Keratinocyte (primary cell): ENCODE data around the gene BICDL2. TPM values are rescaled to one million over a fixed set of nuclear protein-coding genes. Genes with fewer than 3 reads are reported as not detected.

Experiments
- DNase-seq: peaks from one replicate; pipeline ENCODE4 v3.0.0-alpha.2; 2011; ENCODE audit warnings: low read depth, missing footprints, low spot score
- FAIRE-seq: peaks from 2 replicates; lab custom pipeline; 2011; peaks lifted over from hg19 to GRCh38; lab: Jason Lieb, UNC
- H2AFZ ChIP-seq: 2 replicates; pipeline ENCODE4 v1.6.0; 2012; ENCODE audit warnings: low read length, control low read depth, inconsistent platforms; ENCODE audit not compliant: control insufficient read depth
- H3K27ac ChIP-seq: 2 replicates; pipeline ENCODE4 v1.5.1; 2011; ENCODE audit warnings: low read length; ENCODE audit not compliant: control insufficient read depth, insufficient read depth
- H3K27me3 ChIP-seq: 3 replicates; pipeline ENCODE4 v1.6.0; 2011; ENCODE audit warnings: low read length; ENCODE audit not compliant: control insufficient read depth, insufficient read depth; ENCODE audit errors: extremely low read depth
- H3K36me3 ChIP-seq, 2 experiments: 2 replicates in 1 of 2; 3 replicates in 1 of 2; pipeline ENCODE4 v1.5.1; 2011; ENCODE audit warnings: low read length in 2 of 2, mild to moderate bottlenecking in 1 of 2; ENCODE audit not compliant: control insufficient read depth in 2 of 2, insufficient read depth in 2 of 2; ENCODE audit errors: extremely low read depth in 1 of 2
- H3K4me1 ChIP-seq: 3 replicates; pipeline ENCODE4 v1.5.1; 2011; ENCODE audit warnings: low read length; ENCODE audit not compliant: control insufficient read depth, insufficient read depth; ENCODE audit errors: extremely low read depth
- H3K4me2 ChIP-seq: 3 replicates; pipeline ENCODE4 v1.6.0; 2011; ENCODE audit warnings: low read depth, low read length; ENCODE audit not compliant: control insufficient read depth, insufficient read depth; ENCODE audit errors: extremely low read depth
- H3K4me3 ChIP-seq, 3 experiments: fragments of 200-600 bp in 1 of 3; sonication (generic) in 1 of 3; 2 replicates in 2 of 3; 3 replicates in 1 of 3; pipeline ENCODE4 v1.5.1; 2011 to 2016; ENCODE audit warnings: low read length in 3 of 3, mild to moderate bottlenecking in 3 of 3, control low read depth in 2 of 3, inconsistent platforms in 1 of 3, low read depth in 1 of 3, mixed read lengths in 1 of 3, mixed run types in 1 of 3, moderate library complexity in 1 of 3; ENCODE audit not compliant: control insufficient read depth in 2 of 3, insufficient read depth in 2 of 3; ENCODE audit errors: extremely low read depth in 1 of 3
- H3K79me2 ChIP-seq: 2 replicates; pipeline ENCODE4 v1.6.0; 2012; ENCODE audit warnings: low read length; ENCODE audit not compliant: control insufficient read depth, insufficient read depth
- H3K9ac ChIP-seq: 3 replicates; pipeline ENCODE4 v1.6.0; 2011; ENCODE audit warnings: low read length; ENCODE audit not compliant: control insufficient read depth, insufficient read depth; ENCODE audit errors: extremely low read depth
- H3K9me1 ChIP-seq: 3 replicates; pipeline ENCODE4 v1.6.0; 2011; ENCODE audit warnings: low read length; ENCODE audit not compliant: control insufficient read depth, insufficient read depth; ENCODE audit errors: extremely low read depth
- H3K9me3 ChIP-seq: 2 replicates; pipeline ENCODE4 v1.5.1; 2012; ENCODE audit warnings: low read depth, low read length; ENCODE audit not compliant: control insufficient read depth
- H4K20me1 ChIP-seq: 3 replicates; pipeline ENCODE4 v1.6.0; 2011; ENCODE audit warnings: low read length; ENCODE audit not compliant: control insufficient read depth, insufficient read depth; ENCODE audit errors: extremely low read depth
- EZH2 ChIP-seq: IDR thresholded peaks from one replicate; pipeline ENCODE4 v1.6.1; 2012; ENCODE audit warnings: inconsistent platforms, mild to moderate bottlenecking, low read length, moderate library complexity
- dilution Hi-C: fragments of 300-500 bp; cut with MboI; formaldehyde crosslinking; loops from one replicate; pipeline ENCODE4 v1.7.0; 2020; ENCODE audit warnings: low sequenced_read_pairs; ENCODE audit not compliant: extremely low pct_ligation_motif_present
- polyA plus RNA-seq, 5 experiments: library from polyadenylated mRNA; depleted of rRNA in 3 of 5; stranded (reverse) in 3 of 5; stranded (forward) in 1 of 5; unstranded in 1 of 5; fragments of >200 nt; gene quantifications; 1 replicate in 1 of 5; 2 replicates in 3 of 5; 3 replicates in 1 of 5; pipeline versions ENCODE4 v1.2.1 to v1.2.3, GENCODE V29; 2011 to 2012; ENCODE audit warnings: missing spikeins in 2 of 5, low read depth in 1 of 5, low replicate concordance in 1 of 5
- TF ChIP-seq, protein P1 (sequence below), 3 experiments: IDR thresholded peaks in 1 of 3; conservative IDR thresholded peaks in 1 of 3; optimal IDR thresholded peaks in 1 of 3; 2 replicates in 2 of 3; 3 replicates in 1 of 3; pipeline versions ENCODE3 to v1.5.1; 2011; ENCODE audit warnings: low read length in 3 of 3, mild to moderate bottlenecking in 3 of 3, moderate library complexity in 2 of 3, control low read depth in 1 of 3, inconsistent platforms in 1 of 3; ENCODE audit not compliant: insufficient read depth in 2 of 3; ENCODE audit errors: extremely low read depth in 1 of 3

BICDL2 gene
- polyA plus RNA-seq, 1 donor (not counting 4 experiments of a cell fraction or from before 2014, with no cell fraction given): 1.3 TPM

DNA sequence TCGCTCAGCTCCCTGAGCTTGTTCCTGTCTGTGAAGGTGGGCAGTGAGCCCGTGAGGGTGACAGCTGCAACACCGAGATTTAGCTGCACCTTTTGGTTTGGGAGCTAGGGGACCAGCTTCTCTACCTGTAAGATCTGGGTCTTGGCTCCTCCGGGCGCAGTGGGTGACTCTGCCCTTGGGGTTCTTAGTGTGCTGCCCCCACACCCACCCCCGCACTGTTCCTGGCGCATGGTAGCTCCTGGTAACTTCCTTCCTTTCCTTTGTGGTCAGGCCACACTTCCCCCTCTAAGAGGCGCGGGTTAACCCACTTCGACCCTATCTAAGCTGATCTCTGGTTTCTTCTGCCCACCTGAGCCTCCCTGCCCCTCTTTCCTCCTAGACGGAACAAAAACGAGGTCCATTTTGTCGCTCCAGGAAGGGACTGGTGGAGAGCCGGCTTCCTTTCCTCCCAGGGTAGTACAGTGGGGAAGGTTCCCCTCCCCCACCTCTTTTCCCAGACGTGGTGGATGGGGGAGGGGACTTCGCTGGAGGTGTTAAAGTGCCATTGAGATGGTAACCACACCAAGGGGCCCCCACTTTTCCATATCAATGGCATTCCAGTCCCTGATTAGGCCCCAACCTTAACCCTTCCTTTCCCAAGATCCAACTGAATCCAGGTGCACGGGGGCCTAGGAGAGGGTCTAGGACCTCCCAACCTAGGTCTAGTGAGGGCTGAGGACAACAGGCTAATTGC is 28.6 kb downstream of the BICDL2 start:
- dilution Hi-C loops: no loop called here
- Histone ChIP-seq H3K27me3 (peaks cover 22% of the 10 kb centered on the region), H3K27ac (no peak overlapping the region), H3K9me1 (no peaks in the 10 kb centered on the region), H4K20me1 (no peaks in the 10 kb centered on the region), H3K4me1 (peaks cover 11% of the 10 kb centered on the region), H3K4me2 (no peak overlapping the region), H3K9me3 (no peaks in the 10 kb centered on the region), H3K9ac (no peak overlapping the region), H3K36me3 (no peaks in the 10 kb centered on the region), H3K79me2 (no peaks in the 10 kb centered on the region), H3K4me3 (no peak overlapping the region), H2AFZ (no peak overlapping the region)
- FAIRE-seq: no peak
- DNase-seq: no peak
- no peak for TF ChIP-seq EZH2
- TF ChIP-seq, protein P1, sequence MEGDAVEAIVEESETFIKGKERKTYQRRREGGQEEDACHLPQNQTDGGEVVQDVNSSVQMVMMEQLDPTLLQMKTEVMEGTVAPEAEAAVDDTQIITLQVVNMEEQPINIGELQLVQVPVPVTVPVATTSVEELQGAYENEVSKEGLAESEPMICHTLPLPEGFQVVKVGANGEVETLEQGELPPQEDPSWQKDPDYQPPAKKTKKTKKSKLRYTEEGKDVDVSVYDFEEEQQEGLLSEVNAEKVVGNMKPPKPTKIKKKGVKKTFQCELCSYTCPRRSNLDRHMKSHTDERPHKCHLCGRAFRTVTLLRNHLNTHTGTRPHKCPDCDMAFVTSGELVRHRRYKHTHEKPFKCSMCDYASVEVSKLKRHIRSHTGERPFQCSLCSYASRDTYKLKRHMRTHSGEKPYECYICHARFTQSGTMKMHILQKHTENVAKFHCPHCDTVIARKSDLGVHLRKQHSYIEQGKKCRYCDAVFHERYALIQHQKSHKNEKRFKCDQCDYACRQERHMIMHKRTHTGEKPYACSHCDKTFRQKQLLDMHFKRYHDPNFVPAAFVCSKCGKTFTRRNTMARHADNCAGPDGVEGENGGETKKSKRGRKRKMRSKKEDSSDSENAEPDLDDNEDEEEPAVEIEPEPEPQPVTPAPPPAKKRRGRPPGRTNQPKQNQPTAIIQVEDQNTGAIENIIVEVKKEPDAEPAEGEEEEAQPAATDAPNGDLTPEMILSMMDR (optimal IDR thresholded peaks at IDR 0.05 in 1 of 3, IDR thresholded peaks at IDR 0.05 in 1 of 3, conservative IDR thresholded peaks at IDR 0.05 in 1 of 3; ENCODE audit: extremely low read depth in 1 of 3, insufficient read depth in 2 of 3, low read length in 3 of 3): no peak

DNA sequence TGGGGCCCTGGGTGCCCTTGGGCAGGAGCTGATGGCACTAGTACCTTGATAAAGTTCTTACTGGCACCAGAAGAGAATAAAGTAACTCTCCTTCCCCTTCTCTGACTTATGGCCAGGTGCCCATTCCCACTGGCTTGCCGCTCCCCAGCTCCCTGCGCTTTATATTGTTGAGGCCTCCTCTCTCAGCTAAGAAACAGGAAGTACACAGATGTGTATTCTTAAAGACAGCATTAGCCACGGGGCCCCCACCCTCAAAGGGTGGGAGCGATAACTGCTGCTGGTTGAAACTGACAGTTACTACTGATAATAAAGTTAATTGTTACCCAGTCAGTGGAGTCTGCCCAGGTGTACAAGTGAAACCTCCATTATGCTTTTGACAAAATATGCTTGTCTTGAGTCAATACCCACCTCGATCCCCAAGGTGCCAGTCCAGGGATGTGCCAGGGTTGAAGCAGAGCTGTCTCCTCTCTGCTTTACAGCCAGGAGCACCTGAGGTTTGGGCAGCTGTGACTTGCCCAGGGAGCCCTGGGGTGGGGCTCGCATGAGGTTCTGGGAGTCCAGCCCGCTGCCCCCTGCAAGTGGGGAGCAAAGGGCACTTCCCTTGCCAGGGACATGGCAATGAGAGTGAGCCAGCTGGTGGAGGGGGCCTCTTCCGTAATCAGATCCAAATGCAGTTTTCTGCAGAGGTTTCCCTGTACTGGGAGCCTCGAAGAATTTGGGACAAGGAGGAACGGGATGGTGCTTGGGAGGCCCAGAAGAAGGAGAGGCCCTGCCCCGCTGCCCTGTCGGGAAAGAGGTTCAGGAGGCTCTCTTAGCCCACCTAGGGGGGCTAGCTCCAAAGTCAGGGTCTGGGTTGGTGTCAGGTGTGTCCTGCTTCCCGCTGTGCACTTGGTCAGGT is 29.4 kb downstream of the BICDL2 start:
- Histone ChIP-seq H3K4me3 (no peak overlapping the region), H3K4me1 (peaks cover 7% of the 10 kb centered on the region), H3K79me2 (no peaks in the 10 kb centered on the region), H3K27ac (no peak overlapping the region), H3K9me1 (no peaks in the 10 kb centered on the region), H3K4me2 (no peak overlapping the region), H3K36me3 (no peaks in the 10 kb centered on the region), H3K9ac (no peak overlapping the region), H2AFZ (no peak overlapping the region), H3K27me3 (peaks cover 13% of the 10 kb centered on the region), H3K9me3 (no peaks in the 10 kb centered on the region), H4K20me1 (no peaks in the 10 kb centered on the region)
- TF ChIP-seq, protein P1 (optimal IDR thresholded peaks at IDR 0.05 in 1 of 3, IDR thresholded peaks at IDR 0.05 in 1 of 3, conservative IDR thresholded peaks at IDR 0.05 in 1 of 3; ENCODE audit: extremely low read depth in 1 of 3, insufficient read depth in 2 of 3, low read length in 3 of 3): no peak
- no peak for TF ChIP-seq EZH2
- DNase-seq: no peak
- dilution Hi-C loops: no loop called here
- no peak for FAIRE-seq
